IPS-18a (cell line): Measurements from ENCODE around the gene ATG4C.
A peak's percentile ranks its signal among the peaks of the same experiment; 100 is the strongest.

Source experiments
- H3K27ac ChIP-seq: one replicate; pipeline ENCODE4 v1.5.1; 2013; ENCODE audit warnings: low read length
- H3K27me3 ChIP-seq: one replicate; pipeline ENCODE4 v1.6.1; 2013; ENCODE audit warnings: mild to moderate bottlenecking, low read length; ENCODE audit not compliant: control insufficient read depth, insufficient read depth
- H3K36me3 ChIP-seq: one replicate; pipeline ENCODE4 v1.6.1; 2013; ENCODE audit warnings: low read depth, low read length; ENCODE audit not compliant: control insufficient read depth
- H3K4me1 ChIP-seq: one replicate; pipeline ENCODE4 v1.6.1; 2013; ENCODE audit warnings: low read depth, low read length; ENCODE audit not compliant: control insufficient read depth
- H3K4me3 ChIP-seq: one replicate; pipeline ENCODE4 v1.5.1; 2013; ENCODE audit warnings: low read length
- H3K9ac ChIP-seq: one replicate; pipeline ENCODE4 v1.6.1; 2013; ENCODE audit warnings: mild to moderate bottlenecking, low read length, moderate library complexity
- H3K9me3 ChIP-seq: one replicate; pipeline ENCODE4 v1.6.1; 2013; ENCODE audit warnings: low read depth, low read length; ENCODE audit not compliant: control insufficient read depth

The ATG4C gene

DNA sequence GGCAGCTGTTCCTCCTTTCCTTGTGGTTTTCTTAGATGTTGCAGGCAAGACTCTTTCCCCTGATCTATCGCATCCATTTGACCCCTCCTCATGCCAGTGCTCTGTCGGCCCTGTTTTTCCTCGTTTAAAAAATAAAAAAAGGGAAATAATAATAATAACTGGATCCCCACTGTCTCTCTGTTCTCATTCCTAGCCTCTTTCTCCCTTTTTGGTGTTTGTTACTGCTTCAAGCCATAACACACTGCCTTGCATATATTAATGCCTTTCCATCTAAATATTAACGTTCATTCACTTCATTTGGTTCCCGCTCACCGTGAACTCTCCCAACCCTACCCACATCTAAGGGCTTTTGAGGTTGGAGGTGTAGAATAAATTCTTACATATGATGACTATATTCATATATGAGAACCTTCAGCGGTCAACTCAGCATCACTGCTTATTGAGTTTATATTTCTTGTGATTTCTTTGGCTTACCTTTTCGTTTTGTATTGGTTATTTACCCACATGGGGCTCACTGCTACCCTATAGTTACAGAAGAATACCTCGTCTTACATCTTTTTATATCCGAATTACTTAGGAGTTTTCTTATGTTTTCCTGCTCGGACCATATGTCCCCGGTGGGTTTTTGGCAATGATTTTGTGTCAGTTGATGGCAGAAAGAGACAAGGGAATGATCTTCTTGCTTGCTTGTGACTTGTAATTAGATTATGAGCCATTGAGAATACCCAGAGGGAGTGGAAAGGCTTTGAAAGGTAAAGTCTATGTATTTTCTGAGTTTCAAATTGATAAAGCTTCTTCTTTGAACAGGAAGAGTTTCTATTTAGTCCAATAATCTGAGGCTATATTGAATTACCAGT, 805 bp downstream of the ATG4C start:
- peak overlapping the region; percentile 8 for H3K27ac ChIP-seq

DNA sequence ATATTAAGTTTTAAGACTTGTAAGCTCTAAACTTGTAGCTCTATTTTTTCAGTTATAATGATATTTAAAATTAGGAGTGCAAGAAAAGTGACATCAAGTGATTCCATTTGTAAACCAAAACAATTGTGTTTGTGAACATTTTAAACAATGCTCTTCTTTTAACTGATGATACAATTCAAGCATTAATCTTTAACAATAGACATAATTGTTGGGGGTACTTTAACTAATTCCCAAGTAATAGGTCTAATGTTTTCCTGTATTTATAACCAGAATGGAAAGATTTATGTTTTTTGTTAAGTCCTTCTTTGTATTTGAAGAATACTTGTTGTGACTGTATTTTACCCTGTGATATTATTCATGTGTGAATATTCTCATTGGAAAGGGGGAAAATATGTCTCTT, 6.8 kb downstream of the ATG4C start:
- peaks cover 3% of the 10 kb centered on the region for H3K36me3 ChIP-seq
- H3K27me3 ChIP-seq = no peaks in the 10 kb centered on the region
- no peaks in the 10 kb centered on the region for H3K4me1 ChIP-seq
- no peak overlapping the region for H3K27ac ChIP-seq
- H3K9me3 ChIP-seq = no peaks in the 10 kb centered on the region
- H3K4me3 ChIP-seq = no peak overlapping the region
- no peak overlapping the region for H3K9ac ChIP-seq

More for the DNA sequence above, 805 bp downstream of the ATG4C start:
- H3K4me3 ChIP-seq = peak overlapping the region; percentile 99
- no peaks in the 10 kb centered on the region for H3K36me3 ChIP-seq
- H3K9me3 ChIP-seq = no peaks in the 10 kb centered on the region
- no peaks in the 10 kb centered on the region for H3K27me3 ChIP-seq
- peak overlapping the region; percentile 91 for H3K9ac ChIP-seq
- peaks cover 5% of the 10 kb centered on the region for H3K4me1 ChIP-seq

DNA sequence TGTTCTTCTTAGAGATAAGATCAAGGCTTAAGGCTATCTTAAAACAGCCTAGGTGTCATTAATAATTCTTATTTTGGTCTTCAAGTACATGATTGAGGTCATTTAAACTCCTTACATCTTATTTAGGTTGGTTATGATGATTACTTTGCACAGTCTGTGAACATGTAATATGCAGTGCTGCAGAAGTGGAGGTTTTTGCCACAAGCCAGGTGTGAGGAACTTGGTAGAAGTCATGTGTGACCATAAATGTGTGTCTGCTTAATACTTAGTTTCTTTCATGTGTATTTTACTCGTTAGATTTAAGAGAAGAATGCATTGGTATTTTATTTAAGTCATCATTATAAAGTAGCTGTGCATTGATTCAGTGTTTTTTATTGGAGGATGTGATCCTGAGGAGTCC, 10.1 kb downstream of the ATG4C start:
- H3K9ac ChIP-seq = no peak overlapping the region

DNA sequence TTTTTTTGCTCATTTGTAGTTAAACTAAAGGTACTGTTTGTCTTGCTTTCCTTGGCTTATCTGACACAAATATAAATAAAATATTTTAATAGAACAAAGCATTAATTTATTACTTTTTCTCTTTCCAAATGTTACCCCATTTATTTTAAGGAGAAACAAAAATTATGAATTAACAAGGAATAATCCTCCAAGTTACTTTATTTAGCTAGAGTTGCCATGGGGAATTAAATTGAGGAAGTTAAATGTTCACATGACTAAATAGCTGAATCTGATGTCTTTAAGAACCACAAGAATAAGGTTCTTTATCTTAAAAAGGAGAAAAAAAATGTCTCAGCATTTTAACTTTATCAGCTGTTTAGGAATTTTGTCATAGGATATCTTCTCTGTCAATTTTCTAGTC, 12.3 kb downstream of the ATG4C start:
- H3K9ac ChIP-seq = no peak overlapping the region
- no peaks in the 10 kb centered on the region for H3K9me3 ChIP-seq
- no peak overlapping the region for H3K27ac ChIP-seq
- no peaks in the 10 kb centered on the region for H3K27me3 ChIP-seq
- H3K4me1 ChIP-seq = no peaks in the 10 kb centered on the region
- H3K36me3 ChIP-seq = peaks cover 3% of the 10 kb centered on the region
- H3K4me3 ChIP-seq = no peak overlapping the region

More for the DNA sequence above, 10.1 kb downstream of the ATG4C start:
- no peaks in the 10 kb centered on the region for H3K4me1 ChIP-seq
- H3K27ac ChIP-seq = no peak overlapping the region
- H3K9me3 ChIP-seq = no peaks in the 10 kb centered on the region
- peaks cover 3% of the 10 kb centered on the region for H3K36me3 ChIP-seq
- H3K4me3 ChIP-seq = no peak overlapping the region
- no peaks in the 10 kb centered on the region for H3K27me3 ChIP-seq

GRCh38 chr1:62799688-62800087, 15.8 kb downstream of the ATG4C start:
- no peak overlapping the region for H3K4me3 ChIP-seq
- H3K4me1 ChIP-seq = no peaks in the 10 kb centered on the region
- no peak overlapping the region for H3K9ac ChIP-seq
- no peak overlapping the region for H3K27ac ChIP-seq
- H3K27me3 ChIP-seq = no peaks in the 10 kb centered on the region
- no peaks in the 10 kb centered on the region for H3K9me3 ChIP-seq
- H3K36me3 ChIP-seq = no peaks in the 10 kb centered on the region

DNA sequence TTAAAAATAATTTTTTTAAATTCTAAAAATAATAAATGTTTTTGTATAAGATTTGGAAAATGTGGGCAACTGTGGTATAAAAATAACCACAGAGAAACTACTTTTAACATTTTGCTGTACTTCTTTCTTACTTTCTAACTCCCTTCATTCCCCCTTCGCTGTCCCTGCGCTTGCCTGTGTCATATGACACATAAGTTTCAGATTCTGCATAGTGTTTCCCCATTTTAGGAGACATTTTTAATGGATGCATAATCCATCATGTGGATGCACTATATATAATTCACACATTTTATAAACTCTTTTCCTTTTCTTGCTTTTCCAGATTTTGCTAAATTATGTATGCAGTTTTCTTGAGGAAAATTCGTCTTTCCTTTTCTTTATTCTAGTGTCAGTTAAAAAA, 16.3 kb downstream of the ATG4C start:
- no peaks in the 10 kb centered on the region for H3K36me3 ChIP-seq
- no peak overlapping the region for H3K27ac ChIP-seq
- H3K27me3 ChIP-seq = no peaks in the 10 kb centered on the region
- H3K4me1 ChIP-seq = no peaks in the 10 kb centered on the region
- no peak overlapping the region for H3K9ac ChIP-seq
- H3K4me3 ChIP-seq = no peak overlapping the region
- no peaks in the 10 kb centered on the region for H3K9me3 ChIP-seq

DNA sequence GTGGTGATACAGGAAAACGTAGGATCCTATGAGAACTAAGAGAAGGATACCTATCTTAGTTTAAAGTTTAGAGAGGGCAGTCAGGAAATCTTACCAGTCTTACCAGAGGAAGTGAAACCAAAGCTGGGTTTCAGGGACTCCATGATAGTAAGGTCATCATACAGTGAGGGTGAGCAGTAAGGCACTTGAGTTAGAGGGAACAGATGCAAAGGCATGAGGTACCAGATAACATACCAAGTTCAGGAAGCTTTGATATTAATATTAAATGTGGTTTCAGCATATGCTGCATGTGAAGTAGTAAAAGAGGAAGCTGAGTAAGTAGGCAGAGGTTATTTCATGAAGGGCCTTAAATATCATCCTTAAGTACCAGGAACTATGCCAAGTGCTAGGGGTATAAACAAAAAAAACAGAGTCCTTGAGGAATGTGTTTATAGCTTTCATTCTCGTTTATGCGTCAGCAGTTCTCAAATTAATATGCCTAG, 16.9 kb downstream of the ATG4C start:
- no peak overlapping the region for H3K9ac ChIP-seq

GRCh38 chr1:62809788-62810187, 25.9 kb downstream of the ATG4C start:
- no peaks in the 10 kb centered on the region for H3K27me3 ChIP-seq
- H3K9me3 ChIP-seq = no peaks in the 10 kb centered on the region
- no peak overlapping the region for H3K4me3 ChIP-seq
- no peaks in the 10 kb centered on the region for H3K36me3 ChIP-seq
- no peak overlapping the region for H3K9ac ChIP-seq
- H3K27ac ChIP-seq = no peak overlapping the region
- H3K4me1 ChIP-seq = no peaks in the 10 kb centered on the region

More for the DNA sequence above, 16.9 kb downstream of the ATG4C start:
- Histone ChIP-seq H3K27me3 (no peaks in the 10 kb centered on the region), H3K36me3 (no peaks in the 10 kb centered on the region), H3K4me3 (no peak overlapping the region), H3K27ac (no peak overlapping the region), H3K4me1 (no peaks in the 10 kb centered on the region), H3K9me3 (no peaks in the 10 kb centered on the region)

DNA sequence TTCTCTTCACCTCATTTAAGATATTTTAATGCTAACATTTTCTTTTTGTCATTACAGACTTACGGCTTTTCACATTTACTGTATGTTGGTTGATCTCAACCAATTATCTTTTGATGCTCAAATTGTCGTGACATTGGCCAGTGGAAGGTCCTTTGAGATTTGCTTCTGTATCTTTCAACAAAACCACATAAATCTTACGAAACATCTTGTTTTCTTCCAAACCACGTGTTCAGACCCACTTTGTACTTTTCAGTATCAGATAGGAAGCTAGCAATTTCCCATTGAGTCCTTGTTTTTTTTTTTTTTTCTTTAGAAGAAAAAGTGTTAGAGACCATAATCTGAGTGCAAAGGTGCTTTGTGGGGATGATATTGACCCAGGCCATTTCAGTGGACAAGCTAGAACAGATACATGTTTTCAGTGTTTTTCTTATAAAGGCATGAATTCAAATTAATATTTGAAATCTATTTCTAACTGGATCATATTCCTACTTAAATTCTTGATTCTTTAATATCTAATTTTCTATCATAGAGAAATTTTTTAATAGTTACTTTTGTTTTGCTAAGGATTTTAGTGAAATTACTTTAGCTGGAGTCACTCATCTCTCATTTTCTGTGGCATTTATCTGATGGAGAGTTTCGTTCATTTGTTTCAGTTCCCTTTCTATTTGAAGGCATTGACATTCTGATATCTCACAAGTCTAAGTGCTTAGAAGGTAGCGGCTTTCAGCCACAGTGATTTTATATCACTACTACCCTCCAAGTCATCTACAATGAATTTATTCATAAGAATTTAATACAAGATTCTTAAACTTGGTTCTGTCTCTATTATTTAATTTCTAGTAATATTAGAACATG, 26.7 kb downstream of the ATG4C start:
- H3K27me3 ChIP-seq = no peaks in the 10 kb centered on the region
- no peak overlapping the region for H3K4me3 ChIP-seq
- H3K36me3 ChIP-seq = no peaks in the 10 kb centered on the region
- no peaks in the 10 kb centered on the region for H3K9me3 ChIP-seq
- H3K9ac ChIP-seq = no peak overlapping the region
- H3K4me1 ChIP-seq = no peaks in the 10 kb centered on the region
- no peak overlapping the region for H3K27ac ChIP-seq

- Histone ChIP-seq H3K9me3 (no peaks in the 10 kb centered on the region), H3K9ac (no peak overlapping the region), H3K4me1 (no peaks in the 10 kb centered on the region), H3K36me3 (no peaks in the 10 kb centered on the region), H3K27me3 (no peaks in the 10 kb centered on the region), H3K27ac (no peak overlapping the region), H3K4me3 (no peak overlapping the region)
These were observed 39.6 kb downstream of the ATG4C start for GRCh38 chr1:62823556-62823955.

GRCh38 chr1:62826901-62827300, 43.0 kb downstream of the ATG4C start:
- Histone ChIP-seq H3K9ac (no peak overlapping the region), H3K27ac (no peak overlapping the region), H3K27me3 (no peaks in the 10 kb centered on the region), H3K4me1 (no peaks in the 10 kb centered on the region), H3K36me3 (no peaks in the 10 kb centered on the region), H3K9me3 (no peaks in the 10 kb centered on the region), H3K4me3 (no peak overlapping the region)
